ENCODE data around the gene INSYN1. TPM values are rescaled to one million over a fixed set of nuclear protein-coding genes. Genes with fewer than 3 reads are reported as not detected.

The INSYN1 gene
- total RNA-seq, 1 donor from 2014 or later, result 3.8 TPM

DNA sequence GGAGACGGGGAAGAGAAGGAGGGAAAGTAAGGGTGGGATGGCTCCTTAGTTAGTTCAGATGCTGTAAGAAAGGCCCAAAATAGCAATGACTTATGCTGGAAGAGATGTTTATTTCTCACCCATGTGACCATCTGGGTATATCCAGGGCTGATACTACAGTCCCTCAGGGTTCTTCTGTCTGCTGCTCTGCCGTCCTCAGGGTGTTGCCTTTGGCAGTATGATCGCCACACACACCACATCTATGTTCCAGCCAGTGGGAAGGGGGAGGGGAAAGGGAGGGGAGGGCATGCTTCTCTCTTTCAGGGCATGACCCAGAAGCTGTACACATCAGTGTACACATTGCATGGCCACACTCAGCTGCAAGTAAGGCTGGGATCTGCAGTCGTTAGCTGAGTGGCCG is 58.7 kb downstream of the INSYN1 start:
- ATAC-seq (no peak), DNase-seq (no peak)
- intact Hi-C loops (cut with DNase I), result no loop called here
- H3K27ac ChIP-seq, result no peak overlapping the region
- H3K4me1 ChIP-seq, result peaks cover 63% of the 10 kb centered on the region
- TF ChIP-seq, protein P1, sequence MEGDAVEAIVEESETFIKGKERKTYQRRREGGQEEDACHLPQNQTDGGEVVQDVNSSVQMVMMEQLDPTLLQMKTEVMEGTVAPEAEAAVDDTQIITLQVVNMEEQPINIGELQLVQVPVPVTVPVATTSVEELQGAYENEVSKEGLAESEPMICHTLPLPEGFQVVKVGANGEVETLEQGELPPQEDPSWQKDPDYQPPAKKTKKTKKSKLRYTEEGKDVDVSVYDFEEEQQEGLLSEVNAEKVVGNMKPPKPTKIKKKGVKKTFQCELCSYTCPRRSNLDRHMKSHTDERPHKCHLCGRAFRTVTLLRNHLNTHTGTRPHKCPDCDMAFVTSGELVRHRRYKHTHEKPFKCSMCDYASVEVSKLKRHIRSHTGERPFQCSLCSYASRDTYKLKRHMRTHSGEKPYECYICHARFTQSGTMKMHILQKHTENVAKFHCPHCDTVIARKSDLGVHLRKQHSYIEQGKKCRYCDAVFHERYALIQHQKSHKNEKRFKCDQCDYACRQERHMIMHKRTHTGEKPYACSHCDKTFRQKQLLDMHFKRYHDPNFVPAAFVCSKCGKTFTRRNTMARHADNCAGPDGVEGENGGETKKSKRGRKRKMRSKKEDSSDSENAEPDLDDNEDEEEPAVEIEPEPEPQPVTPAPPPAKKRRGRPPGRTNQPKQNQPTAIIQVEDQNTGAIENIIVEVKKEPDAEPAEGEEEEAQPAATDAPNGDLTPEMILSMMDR (IDR thresholded peaks at IDR 0.05), result no peak
- H3K4me3 ChIP-seq, result no peak overlapping the region
- no peaks in the 10 kb centered on the region for H3K27me3 ChIP-seq (ENCODE audit: low read depth)
- no peaks in the 10 kb centered on the region for H3K36me3 ChIP-seq
- no peaks in the 10 kb centered on the region for H3K9me3 ChIP-seq

DNA sequence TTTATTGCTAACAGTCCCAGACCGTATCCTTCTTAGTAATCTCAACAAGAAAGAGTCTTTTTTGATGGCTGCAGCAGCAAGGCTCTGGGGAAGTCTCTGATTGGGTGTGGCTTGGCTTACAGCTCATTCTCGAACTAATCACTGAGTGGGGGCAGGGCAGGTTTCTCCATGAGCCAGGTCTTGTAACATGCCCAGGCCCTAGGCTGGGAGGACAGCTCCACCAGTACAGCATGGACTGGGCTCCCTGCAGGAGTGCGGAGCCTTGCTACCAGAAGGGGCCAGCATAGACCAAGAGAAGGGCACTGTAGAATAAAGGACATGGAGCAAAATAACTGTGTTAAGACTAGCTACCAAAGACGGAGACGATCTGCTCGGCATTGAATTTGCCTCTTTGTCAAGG is 61.8 kb downstream of the INSYN1 start:
- Histone ChIP-seq H3K9me3 (no peaks in the 10 kb centered on the region), H3K36me3 (no peaks in the 10 kb centered on the region), H3K4me3 (no peak overlapping the region), H3K27me3 (ENCODE audit: low read depth) (no peaks in the 10 kb centered on the region), H3K4me1 (peaks cover 69% of the 10 kb centered on the region), H3K27ac (no peak overlapping the region)
- DNase-seq (peak; percentile 60), ATAC-seq (peak in 1 of 2 donors; percentile 43)
- TF ChIP-seq, protein P1 (IDR thresholded peaks at IDR 0.05), result no peak
- intact Hi-C loops (cut with DNase I), result no loop called here

DNA sequence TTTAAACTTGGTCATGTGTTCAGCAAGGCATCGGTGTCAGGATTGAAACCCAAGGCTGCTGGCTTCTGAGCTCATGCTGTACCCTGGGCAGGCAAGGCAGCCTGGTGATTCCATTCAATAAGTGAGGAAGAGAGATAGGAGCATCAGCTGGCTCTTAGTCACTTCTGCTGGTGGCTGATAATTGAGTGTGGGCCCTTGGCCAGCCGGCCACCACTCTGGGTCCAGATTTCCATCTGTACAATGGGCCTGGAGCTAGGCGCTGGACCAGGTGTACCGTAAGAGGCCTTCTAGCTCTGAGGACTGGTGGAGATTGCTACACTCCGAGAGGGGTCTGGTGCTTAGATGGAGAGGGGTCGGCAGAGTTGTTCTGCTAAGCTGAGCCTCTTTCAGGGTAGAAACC is 64.7 kb downstream of the INSYN1 start:
- no peak for DNase-seq

DNA sequence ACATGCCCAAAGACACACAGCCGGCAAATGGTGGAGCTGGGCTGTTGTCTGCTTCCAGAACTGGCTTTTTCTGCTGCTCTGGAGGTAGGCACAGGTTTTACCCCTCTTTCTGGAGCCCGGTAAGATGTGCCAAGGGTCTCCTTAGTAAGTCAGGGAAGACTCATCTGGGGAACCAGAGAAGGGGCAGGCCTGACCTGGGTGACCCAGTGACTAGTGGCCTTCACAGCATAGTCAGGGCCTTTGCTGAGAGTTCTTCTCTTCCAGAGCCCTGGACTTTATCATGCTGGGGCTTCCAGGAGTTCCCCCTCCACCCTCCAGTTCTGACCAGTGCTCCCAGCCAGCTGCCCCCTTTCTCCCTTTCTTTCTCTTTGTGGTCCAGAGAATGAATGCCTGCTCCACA is 65.8 kb downstream of the INSYN1 start:
- Histone ChIP-seq H3K27ac (no peak overlapping the region), H3K9me3 (no peaks in the 10 kb centered on the region), H3K27me3 (ENCODE audit: low read depth) (no peaks in the 10 kb centered on the region), H3K4me1 (peaks cover 62% of the 10 kb centered on the region), H3K36me3 (no peaks in the 10 kb centered on the region), H3K4me3 (no peak overlapping the region)
- TF ChIP-seq, protein P1 (IDR thresholded peaks at IDR 0.05), result no peak
- intact Hi-C loops (cut with DNase I), result no loop called here
- no peak for DNase-seq
- no peak for ATAC-seq

More for the DNA sequence above, 64.7 kb downstream of the INSYN1 start:
- no peaks in the 10 kb centered on the region for H3K27me3 ChIP-seq (ENCODE audit: low read depth)
- intact Hi-C loops (cut with DNase I), result no loop called here
- TF ChIP-seq, protein P1 (IDR thresholded peaks at IDR 0.05), result no peak
- ATAC-seq, result no peak
- peaks cover 59% of the 10 kb centered on the region for H3K4me1 ChIP-seq
- no peak overlapping the region for H3K27ac ChIP-seq
- H3K36me3 ChIP-seq, result no peaks in the 10 kb centered on the region
- H3K9me3 ChIP-seq, result no peaks in the 10 kb centered on the region
- H3K4me3 ChIP-seq, result no peak overlapping the region

DNA sequence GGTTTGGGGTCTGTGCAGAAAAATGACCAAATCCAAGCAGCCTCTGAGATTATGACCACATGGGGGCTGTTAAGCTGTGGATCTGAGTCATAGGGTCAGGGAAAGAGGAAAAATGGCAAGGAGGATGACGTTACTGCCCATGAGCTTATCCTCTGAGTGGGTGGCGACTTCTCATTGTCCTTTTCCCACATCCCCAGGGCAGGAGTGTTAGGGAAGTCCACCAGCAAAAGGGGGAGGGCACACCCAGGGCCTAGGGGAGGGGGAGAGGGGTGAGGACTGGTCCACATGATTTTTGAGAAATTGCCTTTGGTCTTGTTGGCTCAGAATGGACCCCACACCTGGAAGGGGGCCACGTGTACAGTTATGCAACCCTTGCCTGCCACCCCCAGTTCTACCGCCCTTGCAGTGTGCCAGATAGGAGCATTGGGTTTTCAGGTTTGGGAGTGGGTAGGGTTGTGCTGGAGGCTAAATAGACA is 66.3 kb downstream of the INSYN1 start:
- no peak overlapping the region for H3K4me3 ChIP-seq
- H3K4me1 ChIP-seq, result peaks cover 59% of the 10 kb centered on the region
- H3K27me3 ChIP-seq (ENCODE audit: low read depth), result no peaks in the 10 kb centered on the region
- H3K9me3 ChIP-seq, result no peaks in the 10 kb centered on the region
- no peak overlapping the region for H3K27ac ChIP-seq
- H3K36me3 ChIP-seq, result no peaks in the 10 kb centered on the region
- ATAC-seq (peak in 1 of 2 donors; percentile 4), DNase-seq (no peak)
- TF ChIP-seq, protein P1 (IDR thresholded peaks at IDR 0.05), result no peak
- intact Hi-C loops (cut with DNase I), result no loop called here

DNA sequence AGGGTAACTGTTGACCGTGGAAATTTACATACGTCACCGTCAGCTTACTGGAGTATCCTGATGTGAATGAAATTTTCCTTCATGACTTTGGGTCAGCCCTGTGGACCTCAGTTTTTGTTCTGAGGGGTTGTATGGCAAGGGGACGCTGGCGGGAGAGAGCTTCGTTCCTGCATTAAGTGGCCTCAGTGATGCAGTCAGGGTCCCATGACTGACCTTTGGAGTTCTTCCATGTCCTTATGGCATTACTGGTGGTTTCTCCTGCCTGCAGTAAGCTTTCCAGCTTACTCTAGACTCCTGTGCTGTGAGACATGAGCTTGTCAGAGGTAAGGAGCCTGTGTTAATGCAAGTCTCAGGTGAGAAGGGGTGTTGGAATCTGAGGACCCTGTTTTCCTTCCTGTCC is 67.2 kb downstream of the INSYN1 start:
- TF ChIP-seq, protein P1 (IDR thresholded peaks at IDR 0.05), result no peak

More for the DNA sequence above, 67.2 kb downstream of the INSYN1 start:
- no peak for ATAC-seq
- intact Hi-C loops (cut with DNase I), result no loop called here
- no peaks in the 10 kb centered on the region for H3K9me3 ChIP-seq
- H3K4me1 ChIP-seq, result peaks cover 50% of the 10 kb centered on the region
- peak overlapping the region; percentile 34 for H3K4me3 ChIP-seq
- no peak for DNase-seq
- peak overlapping the region; percentile 24 for H3K27ac ChIP-seq
- H3K36me3 ChIP-seq, result no peaks in the 10 kb centered on the region
- H3K27me3 ChIP-seq (ENCODE audit: low read depth), result no peaks in the 10 kb centered on the region
